ENCODE measurements around the gene MYRFL.
"Not testable (repeated sequence)": the region's sequence is repeated elsewhere in the genome, so short reads cannot be mapped to it uniquely, and the experiment has no call there.

Gene MYRFL

DNA sequence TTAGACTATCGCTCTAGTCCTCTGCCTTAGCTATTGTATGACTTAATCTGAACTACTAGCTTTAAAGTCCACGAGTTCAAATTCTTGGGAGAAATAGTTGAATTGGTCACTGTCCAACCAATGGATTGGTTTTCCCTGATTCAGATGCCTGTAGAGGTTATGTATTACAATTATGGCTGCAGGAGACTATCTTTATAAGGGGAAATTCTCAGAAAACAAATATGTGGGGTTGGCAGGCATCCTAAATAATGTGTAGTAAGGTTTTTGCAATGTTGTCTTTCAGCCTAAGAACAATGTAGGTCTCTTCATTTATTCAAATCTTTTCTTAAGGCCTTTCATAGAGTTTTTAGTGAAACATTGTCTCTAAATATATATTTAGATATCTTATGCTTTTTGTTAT, 26.9 kb downstream of the MYRFL start:
- no peak for ATAC-seq (ENCODE audit: low read depth)
- TF ChIP-seq, protein P1, sequence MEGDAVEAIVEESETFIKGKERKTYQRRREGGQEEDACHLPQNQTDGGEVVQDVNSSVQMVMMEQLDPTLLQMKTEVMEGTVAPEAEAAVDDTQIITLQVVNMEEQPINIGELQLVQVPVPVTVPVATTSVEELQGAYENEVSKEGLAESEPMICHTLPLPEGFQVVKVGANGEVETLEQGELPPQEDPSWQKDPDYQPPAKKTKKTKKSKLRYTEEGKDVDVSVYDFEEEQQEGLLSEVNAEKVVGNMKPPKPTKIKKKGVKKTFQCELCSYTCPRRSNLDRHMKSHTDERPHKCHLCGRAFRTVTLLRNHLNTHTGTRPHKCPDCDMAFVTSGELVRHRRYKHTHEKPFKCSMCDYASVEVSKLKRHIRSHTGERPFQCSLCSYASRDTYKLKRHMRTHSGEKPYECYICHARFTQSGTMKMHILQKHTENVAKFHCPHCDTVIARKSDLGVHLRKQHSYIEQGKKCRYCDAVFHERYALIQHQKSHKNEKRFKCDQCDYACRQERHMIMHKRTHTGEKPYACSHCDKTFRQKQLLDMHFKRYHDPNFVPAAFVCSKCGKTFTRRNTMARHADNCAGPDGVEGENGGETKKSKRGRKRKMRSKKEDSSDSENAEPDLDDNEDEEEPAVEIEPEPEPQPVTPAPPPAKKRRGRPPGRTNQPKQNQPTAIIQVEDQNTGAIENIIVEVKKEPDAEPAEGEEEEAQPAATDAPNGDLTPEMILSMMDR (IDR thresholded peaks at IDR 0.05; ENCODE audit: poor library complexity, severe bottlenecking) = no peak

DNA sequence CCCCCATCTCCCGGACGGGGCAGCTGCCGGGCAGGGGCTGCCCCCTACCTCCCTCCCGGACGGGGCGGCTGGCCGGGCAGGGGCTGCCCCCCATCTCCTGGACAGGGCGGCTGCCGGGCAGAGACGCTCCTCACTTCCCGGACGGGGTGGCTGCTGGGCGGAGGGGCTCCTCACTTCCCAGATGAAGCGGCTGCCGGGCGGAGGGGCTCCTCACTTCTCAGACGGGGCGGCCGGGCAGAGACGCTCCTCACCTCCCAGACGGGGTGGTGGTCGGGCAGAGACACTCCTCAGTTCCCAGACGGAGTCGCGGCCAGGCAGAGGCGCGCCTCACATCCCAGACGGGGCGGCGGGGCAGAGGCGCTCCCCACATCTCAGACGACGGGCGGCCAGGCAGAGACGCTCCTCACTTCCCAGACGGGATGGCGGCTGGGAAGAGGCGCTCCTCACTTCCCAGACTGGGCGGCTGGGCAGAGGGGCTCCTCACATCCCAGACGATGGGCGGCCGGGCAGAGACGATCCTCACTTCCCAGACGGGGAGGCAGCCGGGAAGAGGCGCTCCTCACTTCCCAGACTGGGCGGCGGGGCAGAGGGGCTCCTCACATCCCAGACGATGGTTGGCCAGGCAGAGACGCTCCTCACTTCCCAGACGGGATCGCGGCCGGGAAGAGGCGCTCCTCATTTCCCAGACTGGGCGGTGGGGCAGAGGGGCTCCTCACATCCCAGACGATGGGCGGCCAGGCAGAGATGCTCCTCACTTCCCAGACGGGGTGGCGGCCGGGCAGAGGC, 28.3 kb downstream of the MYRFL start:
- not testable (repeated sequence) for DNase-seq (ENCODE audit: low spot score); H3K9me3 ChIP-seq (ENCODE audit: severe bottlenecking); H3K4me1 ChIP-seq (ENCODE audit: insufficient read depth, poor library complexity, severe bottlenecking); H3K27me3 ChIP-seq (ENCODE audit: insufficient read depth, poor library complexity, severe bottlenecking); ATAC-seq (ENCODE audit: low read depth); H3K27ac ChIP-seq (ENCODE audit: poor library complexity, severe bottlenecking); H3K36me3 ChIP-seq (ENCODE audit: low read depth); H3K4me3 ChIP-seq (ENCODE audit: severe bottlenecking)

More for the DNA sequence above, 26.9 kb downstream of the MYRFL start:
- no peaks in the 10 kb centered on the region for H3K36me3 ChIP-seq (ENCODE audit: low read depth)
- no peak overlapping the region for H3K27ac ChIP-seq (ENCODE audit: poor library complexity, severe bottlenecking)
- no peak overlapping the region for H3K4me3 ChIP-seq (ENCODE audit: severe bottlenecking)
- DNase-seq (ENCODE audit: low spot score) = no peak
- H3K9me3 ChIP-seq (ENCODE audit: severe bottlenecking) = no peaks in the 10 kb centered on the region
- no peaks in the 10 kb centered on the region for H3K27me3 ChIP-seq (ENCODE audit: insufficient read depth, poor library complexity, severe bottlenecking)
- H3K4me1 ChIP-seq (ENCODE audit: insufficient read depth, poor library complexity, severe bottlenecking) = no peaks in the 10 kb centered on the region

DNA sequence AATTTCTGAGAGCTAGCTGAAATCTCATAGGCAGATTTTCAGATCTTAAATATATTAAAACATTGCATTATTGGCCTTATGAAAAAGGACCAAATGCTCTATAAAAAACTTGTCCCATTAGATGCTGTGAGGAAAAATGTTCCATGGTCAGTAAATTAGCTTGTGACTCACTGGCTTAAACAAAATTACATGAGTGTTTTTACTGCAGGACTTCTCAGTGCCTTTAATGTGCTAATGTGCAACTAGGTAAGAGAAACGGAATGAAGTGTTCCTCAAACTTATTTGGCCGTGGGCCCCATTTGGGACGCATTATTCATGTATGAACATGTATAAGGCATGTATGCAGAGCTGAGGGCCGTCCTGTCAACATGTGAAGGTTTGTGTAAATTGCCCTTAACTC, 41.7 kb downstream of the MYRFL start:
- ATAC-seq (ENCODE audit: low read depth) (no peak), DNase-seq (ENCODE audit: low spot score) (no peak)
- H3K27me3 ChIP-seq (ENCODE audit: insufficient read depth, poor library complexity, severe bottlenecking) = no peaks in the 10 kb centered on the region
- no peaks in the 10 kb centered on the region for H3K4me1 ChIP-seq (ENCODE audit: insufficient read depth, poor library complexity, severe bottlenecking)
- no peak overlapping the region for H3K4me3 ChIP-seq (ENCODE audit: severe bottlenecking)
- H3K9me3 ChIP-seq (ENCODE audit: severe bottlenecking) = no peaks in the 10 kb centered on the region
- TF ChIP-seq, protein P1 (IDR thresholded peaks at IDR 0.05; ENCODE audit: poor library complexity, severe bottlenecking) = no peak
- no peak overlapping the region for H3K27ac ChIP-seq (ENCODE audit: poor library complexity, severe bottlenecking)
- no peaks in the 10 kb centered on the region for H3K36me3 ChIP-seq (ENCODE audit: low read depth)

DNA sequence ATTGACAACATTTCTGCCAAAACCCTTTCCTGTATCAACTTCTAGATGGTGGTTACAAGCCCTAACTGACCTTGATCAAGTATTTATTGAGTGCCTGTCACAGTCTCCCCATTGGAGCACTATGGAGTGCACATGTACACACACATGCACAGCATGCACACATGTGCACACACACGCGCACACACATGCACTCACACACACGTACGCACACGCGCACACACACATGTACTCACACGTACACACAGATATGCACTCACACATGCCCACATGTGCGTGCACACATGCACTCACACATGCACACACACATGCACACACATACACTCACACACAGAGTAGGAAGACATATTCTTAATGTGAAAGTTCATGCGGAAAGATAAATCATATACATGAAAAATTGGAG, 43.7 kb downstream of the MYRFL start:
- no peaks in the 10 kb centered on the region for H3K36me3 ChIP-seq (ENCODE audit: low read depth)
- H3K27ac ChIP-seq (ENCODE audit: poor library complexity, severe bottlenecking) = no peak overlapping the region
- H3K4me1 ChIP-seq (ENCODE audit: insufficient read depth, poor library complexity, severe bottlenecking) = peaks cover 11% of the 10 kb centered on the region
- ATAC-seq (ENCODE audit: low read depth) = no peak
- no peaks in the 10 kb centered on the region for H3K27me3 ChIP-seq (ENCODE audit: insufficient read depth, poor library complexity, severe bottlenecking)
- H3K9me3 ChIP-seq (ENCODE audit: severe bottlenecking) = no peaks in the 10 kb centered on the region
- no peak for DNase-seq (ENCODE audit: low spot score)
- H3K4me3 ChIP-seq (ENCODE audit: severe bottlenecking) = no peak overlapping the region
- TF ChIP-seq, protein P1 (IDR thresholded peaks at IDR 0.05; ENCODE audit: poor library complexity, severe bottlenecking) = no peak

DNA sequence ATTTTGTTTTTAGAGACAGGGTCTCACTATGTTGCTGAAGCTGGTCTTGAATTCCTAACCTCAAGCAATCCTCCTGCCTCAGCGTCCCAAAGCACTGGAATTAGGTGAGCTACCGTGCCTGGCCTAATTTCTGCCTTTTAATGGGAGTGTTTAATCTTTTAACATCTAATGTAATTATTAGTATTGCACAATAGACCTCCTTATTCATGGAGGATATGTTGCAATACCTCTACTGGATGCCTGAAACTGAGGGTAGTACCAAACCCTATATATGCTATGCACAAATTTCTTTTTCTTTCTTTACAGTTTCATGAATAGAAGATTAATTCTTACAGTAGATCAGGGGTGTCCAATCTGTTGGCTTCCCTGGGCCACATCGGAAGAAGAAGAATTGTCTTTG, 47.8 kb downstream of the MYRFL start:
- Histone ChIP-seq H3K4me1 (ENCODE audit: insufficient read depth, poor library complexity, severe bottlenecking) (peaks cover 14% of the 10 kb centered on the region), H3K9me3 (ENCODE audit: severe bottlenecking) (no peaks in the 10 kb centered on the region), H3K4me3 (ENCODE audit: severe bottlenecking) (no peak overlapping the region), H3K27me3 (ENCODE audit: insufficient read depth, poor library complexity, severe bottlenecking) (no peaks in the 10 kb centered on the region), H3K27ac (ENCODE audit: poor library complexity, severe bottlenecking) (peak overlapping the region; percentile 53), H3K36me3 (ENCODE audit: low read depth) (no peaks in the 10 kb centered on the region)
- peak; percentile 59; the same call in 1 of the 3 replicates for ATAC-seq (ENCODE audit: low read depth)
- TF ChIP-seq, protein P1 (IDR thresholded peaks at IDR 0.05; ENCODE audit: poor library complexity, severe bottlenecking) = no peak
- no peak for DNase-seq (ENCODE audit: low spot score)

Measured in RWPE2 (cell line).